Epithelial cell of esophagus (primary cell): ENCODE results near the gene DDX51.

Experiments
- DNase-seq: peaks from one replicate; pipeline ENCODE4 v3.0.0; 2010; ENCODE audit warnings: low read depth
- H3K4me3 ChIP-seq: 2 replicates; pipeline ENCODE4 v1.5.1; 2011; ENCODE audit warnings: mild to moderate bottlenecking, low read length, control low read depth
- CTCF ChIP-seq: IDR thresholded peaks from 2 replicates; pipeline ENCODE4 v1.5.1; 2011; ENCODE audit warnings: low read depth, mild to moderate bottlenecking, low read length, control low read depth, inconsistent platforms; ENCODE audit not compliant: insufficient read depth; ENCODE audit errors: missing control alignments

The DDX51 gene

GRCh38 chr12:132155771-132156572 is 11.9 kb upstream of the DDX51 start:
- H3K4me3 ChIP-seq: no peak overlapping the region
- no peak for DNase-seq
- TF ChIP-seq CTCF: no peak

GRCh38 chr12:132154941-132155770 is 11.0 kb upstream of the DDX51 start:
- TF ChIP-seq CTCF: no peak
- H3K4me3 ChIP-seq: no peak overlapping the region
- DNase-seq: no peak

- DNase-seq: no peak
- H3K4me3 ChIP-seq: no peak overlapping the region
- TF ChIP-seq CTCF: no peak
These were observed 10.2 kb upstream of the DDX51 start for GRCh38 chr12:132154341-132154761.

GRCh38 chr12:132153501-132154340 is 9.6 kb upstream of the DDX51 start:
- H3K4me3 ChIP-seq: no peak overlapping the region
- DNase-seq: peak; percentile 69
- TF ChIP-seq CTCF: peak; percentile 92

- TF ChIP-seq CTCF: no peak
- no peak for DNase-seq
- no peak overlapping the region for H3K4me3 ChIP-seq
These were observed 8.8 kb upstream of the DDX51 start for GRCh38 chr12:132152953-132153352.

- no peak for TF ChIP-seq CTCF
- no peak for DNase-seq
- H3K4me3 ChIP-seq: no peak overlapping the region
These were observed 8.3 kb upstream of the DDX51 start for GRCh38 chr12:132152411-132152821.
